ENCODE data around the gene LCN2. TPM values are rescaled to one million over a fixed set of nuclear protein-coding genes. Genes with fewer than 3 reads are reported as not detected.

The LCN2 gene
- total and polyA plus RNA-seq, 3 donors from 2014 or later = 2.2 TPM; not detected in 2

GRCh38 chr9:128120741-128121465 is 28.4 kb upstream of the LCN2 start:
- H3K4me3 ChIP-seq = no peak overlapping the region
- H3K27me3 ChIP-seq = no peaks in the 10 kb centered on the region
- H3K27ac ChIP-seq = no peak overlapping the region
- DNase-seq = no peak
- H3K36me3 ChIP-seq (ENCODE audit: low read depth, missing control alignments) = no peaks in the 10 kb centered on the region
- peaks cover 10% of the 10 kb centered on the region for H3K4me1 ChIP-seq
- TF ChIP-seq, protein P1, sequence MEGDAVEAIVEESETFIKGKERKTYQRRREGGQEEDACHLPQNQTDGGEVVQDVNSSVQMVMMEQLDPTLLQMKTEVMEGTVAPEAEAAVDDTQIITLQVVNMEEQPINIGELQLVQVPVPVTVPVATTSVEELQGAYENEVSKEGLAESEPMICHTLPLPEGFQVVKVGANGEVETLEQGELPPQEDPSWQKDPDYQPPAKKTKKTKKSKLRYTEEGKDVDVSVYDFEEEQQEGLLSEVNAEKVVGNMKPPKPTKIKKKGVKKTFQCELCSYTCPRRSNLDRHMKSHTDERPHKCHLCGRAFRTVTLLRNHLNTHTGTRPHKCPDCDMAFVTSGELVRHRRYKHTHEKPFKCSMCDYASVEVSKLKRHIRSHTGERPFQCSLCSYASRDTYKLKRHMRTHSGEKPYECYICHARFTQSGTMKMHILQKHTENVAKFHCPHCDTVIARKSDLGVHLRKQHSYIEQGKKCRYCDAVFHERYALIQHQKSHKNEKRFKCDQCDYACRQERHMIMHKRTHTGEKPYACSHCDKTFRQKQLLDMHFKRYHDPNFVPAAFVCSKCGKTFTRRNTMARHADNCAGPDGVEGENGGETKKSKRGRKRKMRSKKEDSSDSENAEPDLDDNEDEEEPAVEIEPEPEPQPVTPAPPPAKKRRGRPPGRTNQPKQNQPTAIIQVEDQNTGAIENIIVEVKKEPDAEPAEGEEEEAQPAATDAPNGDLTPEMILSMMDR (IDR thresholded peaks at IDR 0.05) = no peak
- TF ChIP-seq POLR2A (IDR thresholded peaks at IDR 0.05) = no peak
- WGBS, 2 donors = 87 to 88% methylated on average over 12 to 29 of the region's 29 CpGs
- no peaks in the 10 kb centered on the region for H3K9me3 ChIP-seq
- intact Hi-C loops (cut with DNase I; ENCODE audit: low total_unique reads) = no loop called here

- H3K4me3 ChIP-seq = no peak overlapping the region
- H3K9me3 ChIP-seq = no peaks in the 10 kb centered on the region
- H3K27me3 ChIP-seq = no peaks in the 10 kb centered on the region
- DNase-seq = no peak
- H3K4me1 ChIP-seq = peaks cover 16% of the 10 kb centered on the region
- WGBS, 2 donors = 95 to 100% methylated on average over 5 of the region's 5 CpGs
- no peaks in the 10 kb centered on the region for H3K36me3 ChIP-seq (ENCODE audit: low read depth, missing control alignments)
- no peak for TF ChIP-seq POLR2A (IDR thresholded peaks at IDR 0.05)
- TF ChIP-seq, protein P1 (IDR thresholded peaks at IDR 0.05) = no peak
- intact Hi-C loops (cut with DNase I; ENCODE audit: low total_unique reads) = no loop called here
- no peak overlapping the region for H3K27ac ChIP-seq
Measured at GRCh38 chr9:128121466-128121810, 27.8 kb upstream of the LCN2 start.

DNA sequence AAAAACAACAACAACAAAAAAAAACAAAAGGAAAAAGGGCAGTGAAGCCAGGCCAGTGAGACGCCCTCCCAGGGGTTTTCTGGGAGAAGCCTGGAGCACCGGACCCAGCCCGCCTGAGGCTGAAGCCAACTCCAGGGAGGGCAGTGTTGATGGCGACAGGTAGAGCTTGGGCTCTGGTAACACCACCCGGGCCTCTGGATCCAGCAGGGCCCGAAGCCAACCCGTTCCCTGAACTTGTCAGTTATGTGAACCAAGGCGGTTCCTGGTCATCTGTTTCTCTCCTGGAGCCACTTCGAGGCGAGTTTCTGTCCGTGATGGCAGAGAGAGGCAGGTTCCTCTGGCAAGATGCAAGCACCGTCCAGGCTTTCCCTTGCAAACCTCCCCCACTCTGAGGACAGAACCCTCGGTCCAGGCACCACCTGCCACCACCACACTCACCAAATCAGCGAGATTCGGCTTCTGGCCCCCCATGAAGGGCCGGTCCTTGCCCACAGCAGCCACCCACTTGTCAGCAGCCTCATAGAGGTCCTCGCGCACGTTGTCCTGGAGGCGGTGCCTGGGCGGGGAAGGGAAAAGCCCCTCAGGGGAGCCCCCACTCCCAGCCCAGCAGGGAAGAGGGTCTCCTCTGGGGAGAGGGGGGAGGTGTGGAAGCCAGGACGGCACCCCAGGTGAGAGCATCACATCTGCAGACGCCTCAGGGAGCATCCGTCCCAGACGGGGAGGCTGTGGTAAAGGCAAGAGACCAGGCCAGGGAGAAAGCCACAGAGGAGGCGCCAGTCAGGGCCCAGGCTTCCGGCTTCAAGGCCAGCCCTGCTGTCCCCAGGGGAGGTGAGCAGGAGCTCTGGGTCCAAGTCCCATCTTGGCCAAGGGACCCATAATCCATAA is 27.1 kb upstream of the LCN2 start:
- peaks cover 17% of the 10 kb centered on the region for H3K4me1 ChIP-seq
- intact Hi-C loops (cut with DNase I; ENCODE audit: low total_unique reads) = no loop called here
- WGBS, 2 donors = 87 to 90% methylated on average over 16 to 27 of the region's 27 CpGs
- no peaks in the 10 kb centered on the region for H3K36me3 ChIP-seq (ENCODE audit: low read depth, missing control alignments)
- no peak for TF ChIP-seq POLR2A (IDR thresholded peaks at IDR 0.05)
- TF ChIP-seq, protein P1 (IDR thresholded peaks at IDR 0.05) = no peak
- no peak for DNase-seq
- no peaks in the 10 kb centered on the region for H3K9me3 ChIP-seq
- no peaks in the 10 kb centered on the region for H3K27me3 ChIP-seq
- H3K27ac ChIP-seq = no peak overlapping the region
- H3K4me3 ChIP-seq = no peak overlapping the region

DNA sequence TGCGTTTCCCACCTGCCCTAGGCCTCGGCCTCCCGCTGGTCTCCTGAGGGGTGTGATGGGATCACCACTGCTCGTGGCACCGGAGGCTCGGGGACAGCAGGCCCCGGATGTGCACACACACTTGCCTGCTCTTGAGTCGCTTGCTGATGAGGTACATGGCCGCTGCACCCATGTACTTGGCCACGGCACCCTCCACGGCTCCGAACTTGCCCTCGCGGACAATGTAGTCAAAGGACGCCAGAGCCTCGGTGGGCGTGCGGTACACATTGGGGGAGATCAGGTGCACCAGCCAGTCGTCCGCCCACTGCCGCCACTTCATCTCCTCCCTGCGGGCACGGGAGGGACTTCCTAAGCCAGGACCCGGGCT is 26.5 kb upstream of the LCN2 start:
- DNase-seq = no peak
- intact Hi-C loops (cut with DNase I; ENCODE audit: low total_unique reads) = no loop called here
- H3K4me3 ChIP-seq = no peak overlapping the region
- WGBS, 2 donors = 91 to 94% methylated on average over 14 to 24 of the region's 24 CpGs
- H3K27me3 ChIP-seq = no peaks in the 10 kb centered on the region
- H3K36me3 ChIP-seq (ENCODE audit: low read depth, missing control alignments) = no peaks in the 10 kb centered on the region
- no peak for TF ChIP-seq POLR2A (IDR thresholded peaks at IDR 0.05)
- TF ChIP-seq, protein P1 (IDR thresholded peaks at IDR 0.05) = no peak
- no peaks in the 10 kb centered on the region for H3K9me3 ChIP-seq
- H3K4me1 ChIP-seq = peaks cover 16% of the 10 kb centered on the region
- H3K27ac ChIP-seq = no peak overlapping the region
